Sigmoid colon (tissue), 7 donors: ENCODE results near the gene ANO6. TPM values are rescaled to one million over a fixed set of nuclear protein-coding genes. Genes with fewer than 3 reads are reported as not detected.

Experiments used
- DNase-seq: peaks from one replicate; pipeline ENCODE4 v3.0.0-alpha.2; 2019
- H3K27ac ChIP-seq, 4 donors: fragments of 200-600 bp; sonication (generic); one replicate each; pipeline ENCODE4 v1.5.1; 2016 to 2019; ENCODE audit warnings: mild to moderate bottlenecking in 1 of 4
- H3K27me3 ChIP-seq, 3 donors: fragments of 200-600 bp; sonication (generic); one replicate each; pipeline ENCODE4 v1.5.1; 2019; ENCODE audit warnings: mild to moderate bottlenecking in 1 of 3
- H3K36me3 ChIP-seq, 4 donors: fragments of 200-600 bp; sonication (generic); one replicate each; pipeline ENCODE4 v1.5.1; 2016 to 2019
- H3K4me1 ChIP-seq, 4 donors: fragments of 200-600 bp; sonication (generic); one replicate each; pipeline ENCODE4 v1.5.1; 2017 to 2019
- H3K4me3 ChIP-seq, 4 donors: fragments of 200-600 bp; sonication (generic); one replicate each; pipeline ENCODE4 v1.5.1; 2017 to 2019; ENCODE audit warnings: mild to moderate bottlenecking in 2 of 4, moderate library complexity in 1 of 4
- H3K9me3 ChIP-seq, 4 donors: fragments of 200-600 bp in 3 of 4; sonication (generic) in 3 of 4; one replicate each; pipeline versions ENCODE4 v1.5.1 to v1.6.1; 2013 to 2019
- EP300 ChIP-seq, 4 donors: sonication (generic); formaldehyde crosslinking; IDR thresholded peaks; one replicate each; pipeline ENCODE4 v1.6.1; 2017; ENCODE audit warnings: antibody characterized with exemption in 4 of 4
- POLR2A ChIP-seq, 2 donors: fragments of 450-650 bp; IDR thresholded peaks; one replicate each; pipeline ENCODE4 v1.6.1; 2016; ENCODE audit warnings: antibody characterized with exemption in 2 of 2, mild to moderate bottlenecking in 2 of 2, moderate library complexity in 2 of 2
- POLR2AphosphoS5 ChIP-seq, 4 donors: sonication (generic); formaldehyde crosslinking; IDR thresholded peaks; one replicate each; pipeline ENCODE4 v1.6.1; 2017; ENCODE audit warnings: antibody characterized with exemption in 4 of 4
- WGBS, 2 donors: extraction: QIAGEN DNeasy Blood & Tissue Kit; methylation state at CpG; one replicate each; pipeline ENCODE4 v1.1.7; 2013; 5-methylcytosine and 5-hydroxymethylcytosine counted together
- intact Hi-C: fragments of 100-400 bp; cut with DNase I; formaldehyde crosslinking; loops from one replicate; pipeline ENCODE4 v1.15.1; 2023
- polyA plus RNA-seq, 3 donors: library from polyadenylated mRNA; stranded (reverse); fragments of 200-250 nt; gene quantifications; one replicate each; pipeline ENCODE4 v1.2.3, GENCODE V29; 2013
- total RNA-seq, 4 donors: library from RNA; depleted of rRNA; stranded (reverse); fragments of >200 nt; gene quantifications; one replicate each; pipeline ENCODE4 v1.1.0, GENCODE V29; 2016
- TF ChIP-seq, protein P1 (sequence below), 4 experiments: fragments of 450-650 bp in 3 of 4; fragments of 200-600 bp in 1 of 4; IDR thresholded peaks; one replicate each; pipeline ENCODE4 v1.5.1; 2016 to 2019; ENCODE audit warnings: antibody characterized with exemption in 4 of 4, mild to moderate bottlenecking in 3 of 4, moderate library complexity in 2 of 4
- donor health status: healthy with polysubstance abuse.
- donor health status: Bipolar disorder and iron deficiency.
- donor health status: healthy.

The ANO6 gene
- total and polyA plus RNA-seq, 7 donors: 1.2 to 107 (median 98.5) TPM

DNA sequence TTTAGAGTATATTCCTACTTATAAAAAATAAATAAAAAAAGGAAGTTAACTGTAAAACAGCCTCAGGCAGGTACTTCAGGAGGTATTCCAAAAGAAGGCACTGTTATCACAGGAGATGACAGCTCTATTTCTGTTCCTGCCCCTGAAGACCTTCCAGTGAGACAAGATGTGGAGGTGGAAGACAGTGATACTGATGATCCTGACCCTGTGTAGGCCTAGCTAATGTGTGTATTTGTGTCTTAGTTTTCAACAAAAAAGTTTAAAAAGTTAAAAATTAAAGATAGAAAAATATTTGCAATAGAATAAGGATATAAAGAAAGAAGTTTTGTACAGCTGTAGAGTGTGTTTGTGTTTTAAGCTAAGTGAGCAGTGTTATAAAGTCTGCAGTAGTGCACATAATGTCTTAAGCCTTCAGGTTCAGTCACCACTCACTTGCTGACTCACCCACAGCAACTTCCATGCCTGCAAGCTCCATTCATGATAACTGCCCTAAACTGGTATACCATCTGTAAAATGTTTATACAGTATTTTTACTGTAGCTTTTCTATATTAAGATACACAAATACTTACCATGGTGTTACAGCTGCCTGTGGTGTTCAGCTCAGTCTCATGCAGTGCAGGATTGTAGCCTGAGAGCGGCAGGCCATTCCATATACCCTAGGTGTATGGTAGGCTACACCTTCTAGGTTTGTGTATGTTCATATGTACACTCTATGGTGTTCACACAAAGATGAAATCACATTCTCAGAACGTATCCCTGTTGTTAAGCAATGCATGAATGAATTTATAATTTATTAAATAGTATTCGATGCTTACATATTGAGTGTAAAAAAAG, 121.1 kb downstream of the ANO6 start:
- Histone ChIP-seq H3K9me3 (no peaks in the 10 kb centered on the region), H3K36me3 (peaks cover 0 to 8% (median 0%) of the 10 kb centered on the region in 4 donors), H3K27ac (peak overlapping the region in 2 of 4 donors; percentile 56 to 70), H3K4me3 (no peak overlapping the region), H3K4me1 (peaks cover 0 to 44% (median 29%) of the 10 kb centered on the region in 4 donors), H3K27me3 (no peaks in the 10 kb centered on the region)
- 92 to 95% methylated on average over 3 of the region's 3 CpGs for WGBS, 2 donors
- TF ChIP-seq POLR2A (IDR thresholded peaks at IDR 0.05) (no peak), EP300 (IDR thresholded peaks at IDR 0.05) (no peak), POLR2AphosphoS5 (IDR thresholded peaks at IDR 0.05) (no peak)
- TF ChIP-seq, protein P1, sequence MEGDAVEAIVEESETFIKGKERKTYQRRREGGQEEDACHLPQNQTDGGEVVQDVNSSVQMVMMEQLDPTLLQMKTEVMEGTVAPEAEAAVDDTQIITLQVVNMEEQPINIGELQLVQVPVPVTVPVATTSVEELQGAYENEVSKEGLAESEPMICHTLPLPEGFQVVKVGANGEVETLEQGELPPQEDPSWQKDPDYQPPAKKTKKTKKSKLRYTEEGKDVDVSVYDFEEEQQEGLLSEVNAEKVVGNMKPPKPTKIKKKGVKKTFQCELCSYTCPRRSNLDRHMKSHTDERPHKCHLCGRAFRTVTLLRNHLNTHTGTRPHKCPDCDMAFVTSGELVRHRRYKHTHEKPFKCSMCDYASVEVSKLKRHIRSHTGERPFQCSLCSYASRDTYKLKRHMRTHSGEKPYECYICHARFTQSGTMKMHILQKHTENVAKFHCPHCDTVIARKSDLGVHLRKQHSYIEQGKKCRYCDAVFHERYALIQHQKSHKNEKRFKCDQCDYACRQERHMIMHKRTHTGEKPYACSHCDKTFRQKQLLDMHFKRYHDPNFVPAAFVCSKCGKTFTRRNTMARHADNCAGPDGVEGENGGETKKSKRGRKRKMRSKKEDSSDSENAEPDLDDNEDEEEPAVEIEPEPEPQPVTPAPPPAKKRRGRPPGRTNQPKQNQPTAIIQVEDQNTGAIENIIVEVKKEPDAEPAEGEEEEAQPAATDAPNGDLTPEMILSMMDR (IDR thresholded peaks at IDR 0.05): no peak
- intact Hi-C loops: no loop called here
- no peak for DNase-seq

DNA sequence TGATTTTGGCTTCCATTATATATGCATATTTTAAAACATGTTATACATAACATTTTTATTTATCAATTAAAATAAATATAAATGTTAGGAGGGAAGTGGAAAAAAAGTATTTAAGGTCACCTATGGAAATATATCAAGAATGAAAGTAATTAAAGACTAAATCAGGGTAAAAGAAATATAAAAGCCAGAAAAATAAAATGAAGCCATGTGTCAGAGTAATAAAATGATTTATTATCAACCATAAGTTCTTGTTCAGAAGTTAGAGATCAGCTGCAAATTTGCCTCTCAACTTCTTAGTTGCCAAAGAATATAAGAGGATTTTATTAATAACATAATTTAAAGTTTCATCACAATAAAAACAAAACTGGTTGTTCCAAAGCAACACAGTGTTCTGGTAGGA, 121.9 kb downstream of the ANO6 start:
- Histone ChIP-seq H3K27ac (peak overlapping the region in 3 of 4 donors; percentile 42 to 70 (median 56)), H3K27me3 (no peaks in the 10 kb centered on the region), H3K9me3 (no peaks in the 10 kb centered on the region), H3K4me3 (no peak overlapping the region), H3K4me1 (peaks cover 0 to 47% (median 31%) of the 10 kb centered on the region in 4 donors), H3K36me3 (no peaks in the 10 kb centered on the region)
- no peak for TF ChIP-seq EP300 (IDR thresholded peaks at IDR 0.05)
- TF ChIP-seq POLR2A (IDR thresholded peaks at IDR 0.05): no peak
- TF ChIP-seq, protein P1 (IDR thresholded peaks at IDR 0.05): no peak
- no peak for TF ChIP-seq POLR2AphosphoS5 (IDR thresholded peaks at IDR 0.05)
- intact Hi-C loops: no loop called here
- no peak for DNase-seq

DNA sequence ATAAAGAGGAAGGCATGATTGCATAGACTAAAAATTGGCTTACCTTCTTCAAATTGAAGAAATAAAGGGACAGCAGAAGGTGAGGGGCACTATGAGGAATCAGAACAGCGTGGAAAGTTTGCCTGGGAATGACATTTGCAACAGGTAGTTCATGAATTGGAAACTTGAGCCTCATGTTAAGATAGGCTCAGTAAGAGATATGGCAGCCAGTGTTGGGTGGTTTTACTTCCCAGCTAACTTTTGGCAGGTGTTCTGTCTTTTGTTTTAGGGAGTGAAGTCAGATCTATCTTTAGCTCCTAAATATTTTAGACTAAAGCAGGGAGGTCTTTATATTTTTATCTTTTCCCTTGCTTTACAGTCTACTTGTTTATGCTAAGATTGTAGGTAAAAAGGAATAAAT, 122.4 kb downstream of the ANO6 start:
- peaks cover 0 to 51% (median 34%) of the 10 kb centered on the region in 4 donors for H3K4me1 ChIP-seq
- H3K36me3 ChIP-seq: no peaks in the 10 kb centered on the region
- intact Hi-C loops: no loop called here
- no peak for TF ChIP-seq EP300 (IDR thresholded peaks at IDR 0.05)
- no peak for TF ChIP-seq POLR2A (IDR thresholded peaks at IDR 0.05)
- TF ChIP-seq, protein P1 (IDR thresholded peaks at IDR 0.05): no peak
- TF ChIP-seq POLR2AphosphoS5 (IDR thresholded peaks at IDR 0.05): peak in 2 of 4 donors; percentile 38 to 39
- no peaks in the 10 kb centered on the region for H3K27me3 ChIP-seq
- H3K4me3 ChIP-seq: no peak overlapping the region
- H3K9me3 ChIP-seq: no peaks in the 10 kb centered on the region
- DNase-seq: no peak
- WGBS, 2 donors: 93 to 95% methylated on average over 1 of the region's 1 CpG
- peak overlapping the region in 3 of 4 donors; percentile 42 to 70 (median 56) for H3K27ac ChIP-seq

DNA sequence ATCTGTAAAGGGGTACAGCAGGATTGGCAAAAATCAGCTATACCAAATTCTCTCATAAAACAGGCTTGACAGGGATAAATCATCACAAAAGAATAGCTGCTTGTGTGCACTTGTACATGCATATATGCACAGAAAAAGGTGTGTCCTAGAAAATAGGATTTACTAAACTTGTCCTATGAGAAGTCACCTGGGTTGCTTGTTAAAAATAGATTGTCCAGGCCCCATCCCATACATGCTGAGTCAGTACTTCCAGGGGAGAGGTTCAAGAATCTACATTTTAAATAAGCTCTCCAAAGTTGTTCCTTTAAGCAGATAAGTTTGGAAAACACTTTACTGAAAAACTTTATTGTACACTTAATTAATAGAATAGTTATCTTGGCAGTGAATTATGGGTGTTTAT, 123.1 kb downstream of the ANO6 start:
- Histone ChIP-seq H3K4me1 (peaks cover 0 to 55% (median 38%) of the 10 kb centered on the region in 4 donors), H3K36me3 (no peaks in the 10 kb centered on the region), H3K27me3 (no peaks in the 10 kb centered on the region), H3K27ac (peak overlapping the region in 3 of 4 donors; percentile 42 to 70 (median 56)), H3K4me3 (no peak overlapping the region), H3K9me3 (no peaks in the 10 kb centered on the region)
- DNase-seq: no peak
- intact Hi-C loops: no loop called here
- TF ChIP-seq POLR2AphosphoS5 (IDR thresholded peaks at IDR 0.05): no peak
- TF ChIP-seq POLR2A (IDR thresholded peaks at IDR 0.05): no peak
- TF ChIP-seq, protein P1 (IDR thresholded peaks at IDR 0.05): no peak
- no peak for TF ChIP-seq EP300 (IDR thresholded peaks at IDR 0.05)
